Measurements from ENCODE around the gene PTPN3.

The PTPN3 gene

GRCh38 chr9:109504689-109505088 is 6.6 kb upstream of the PTPN3 start:
- DNase-seq (ENCODE audit: low read depth in 2 of 2), result no peak

DNA sequence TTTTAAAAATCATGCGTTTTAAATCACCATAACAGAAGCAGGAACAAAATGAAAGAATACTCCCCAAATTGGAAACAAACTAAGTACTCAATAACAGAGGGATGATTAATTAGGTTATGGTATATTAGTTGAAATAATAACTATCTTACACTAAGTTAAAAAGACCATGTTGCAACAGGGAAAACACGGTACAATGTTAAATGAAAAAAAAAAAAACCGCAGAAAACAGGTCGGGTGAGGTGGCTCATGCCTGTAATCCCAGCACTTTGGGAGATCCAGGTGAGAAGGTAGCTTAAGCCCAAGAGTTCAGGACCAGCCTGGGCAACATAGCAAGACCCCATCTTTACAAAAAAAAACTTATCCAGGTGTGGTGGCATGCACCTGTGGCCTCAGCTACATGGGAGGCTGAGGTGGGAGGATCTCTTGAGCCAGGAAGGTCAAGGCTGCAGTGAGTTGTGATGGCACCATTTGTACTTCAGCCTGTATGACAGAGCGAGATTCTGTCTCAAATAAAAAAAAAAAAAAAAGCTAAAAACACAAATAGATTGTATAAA is 2.4 kb upstream of the PTPN3 start:
- no peak for DNase-seq (ENCODE audit: low read depth in 2 of 2)

DNA sequence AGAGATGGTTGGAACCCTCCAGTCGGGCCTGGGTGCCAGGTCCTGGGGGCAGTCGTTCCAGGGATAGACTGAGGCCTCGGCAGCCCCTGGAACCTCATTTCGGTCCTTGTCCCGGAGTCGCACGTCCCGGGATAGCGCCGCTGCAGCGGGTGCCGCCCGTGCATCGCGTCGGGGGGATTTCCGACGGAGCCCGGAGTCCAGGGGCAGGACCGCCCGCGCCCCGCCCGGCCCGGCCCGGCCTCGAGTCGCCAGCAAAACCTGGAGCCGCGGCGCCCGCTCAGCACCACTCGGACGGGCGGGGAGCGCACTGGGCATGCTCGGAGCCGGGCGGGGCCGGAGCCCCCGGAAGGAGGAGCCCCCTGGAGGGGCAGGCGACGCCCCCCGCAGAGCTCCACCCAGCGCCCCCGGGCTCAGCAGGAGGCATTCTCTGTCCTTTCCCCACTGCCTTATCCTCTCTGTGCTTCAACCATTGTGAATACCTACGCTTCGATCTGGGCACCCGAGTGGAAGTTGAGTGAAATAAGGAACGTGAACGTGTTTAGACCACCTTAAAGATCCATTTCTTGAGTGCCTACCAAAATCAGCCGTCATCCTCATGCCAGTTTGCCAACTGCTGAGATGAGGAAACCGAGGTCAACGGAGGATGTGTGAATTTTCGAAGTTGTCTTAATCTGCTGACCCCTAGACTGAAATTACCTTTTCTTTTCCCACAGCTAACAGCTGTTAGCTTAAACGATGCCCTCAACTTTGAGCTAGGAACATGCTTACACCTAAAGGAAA is 1.7 kb upstream of the PTPN3 start:
- no peak for DNase-seq (ENCODE audit: low read depth in 2 of 2)

- DNase-seq (ENCODE audit: low read depth in 2 of 2), result no peak
These were observed 1.1 kb upstream of the PTPN3 start for GRCh38 chr9:109499093-109499630.

DNA sequence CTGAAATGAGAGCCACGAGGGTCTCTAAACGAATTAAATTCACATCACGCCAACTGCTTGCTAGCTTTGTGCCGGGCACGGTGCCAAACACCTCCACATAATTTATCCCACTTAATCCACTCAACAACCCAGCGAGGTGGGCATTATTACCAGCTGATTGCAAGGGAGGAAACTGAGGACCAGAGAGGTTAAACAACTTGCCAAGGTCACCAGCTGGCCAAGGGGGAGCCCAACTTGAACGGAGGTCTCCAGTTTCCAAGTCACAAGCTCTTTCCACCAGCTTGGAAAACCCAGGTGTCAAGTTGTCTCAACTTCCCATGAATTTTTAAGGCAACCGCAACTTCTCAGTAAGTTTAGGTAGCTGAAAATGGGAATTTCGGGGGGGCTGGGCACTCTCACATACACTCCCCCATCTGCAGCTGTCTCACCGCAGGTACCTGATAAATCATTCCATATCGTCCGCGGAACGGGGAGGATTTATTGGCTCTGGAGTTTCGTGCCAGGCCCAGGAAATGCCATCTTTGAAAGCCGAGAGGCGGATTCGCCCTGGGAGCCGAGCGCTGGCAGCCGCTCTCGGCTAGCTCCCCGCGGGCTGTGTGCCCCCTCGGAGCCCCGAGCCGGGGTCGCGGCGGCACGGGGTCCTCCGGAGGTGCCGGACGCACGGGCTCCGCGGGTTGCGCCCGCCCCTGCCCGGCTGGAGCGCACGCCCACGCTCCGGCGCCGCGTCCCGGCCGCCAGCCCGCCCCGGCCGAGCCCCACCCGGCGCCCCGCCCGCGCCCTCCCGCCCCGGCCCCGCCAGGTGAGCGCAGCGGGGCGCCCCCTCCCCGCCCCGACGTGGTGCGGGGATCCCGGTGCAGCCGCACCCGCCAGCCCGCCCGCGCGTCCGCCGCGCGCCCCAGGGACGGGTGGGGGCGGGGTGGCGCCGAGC is 617 bp downstream of the PTPN3 start:
- no peak for DNase-seq (ENCODE audit: low read depth in 2 of 2)

GRCh38 chr9:109496841-109497225 is 1.3 kb downstream of the PTPN3 start:
- no peak for DNase-seq (ENCODE audit: low read depth in 2 of 2)

DNA sequence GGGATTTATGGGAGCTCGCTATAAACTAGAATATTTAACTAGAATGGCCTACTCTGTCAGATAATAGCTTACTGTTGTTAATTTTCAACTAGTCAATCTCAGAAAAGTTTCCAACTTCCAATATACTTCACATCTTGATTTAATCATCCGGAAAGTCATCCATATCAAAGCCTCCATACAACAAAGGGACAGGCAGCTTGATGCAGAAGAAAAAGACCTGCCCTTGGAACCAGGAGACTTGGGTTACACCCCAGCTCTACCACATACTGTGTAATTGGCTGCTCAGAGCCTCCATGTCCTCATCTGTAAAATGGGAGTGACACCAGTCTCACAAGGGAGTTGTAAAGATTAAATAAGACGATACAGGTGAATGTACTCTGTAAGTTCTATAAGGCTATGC is 1.9 kb downstream of the PTPN3 start:
- DNase-seq (ENCODE audit: low read depth in 2 of 2), result no peak

DNA sequence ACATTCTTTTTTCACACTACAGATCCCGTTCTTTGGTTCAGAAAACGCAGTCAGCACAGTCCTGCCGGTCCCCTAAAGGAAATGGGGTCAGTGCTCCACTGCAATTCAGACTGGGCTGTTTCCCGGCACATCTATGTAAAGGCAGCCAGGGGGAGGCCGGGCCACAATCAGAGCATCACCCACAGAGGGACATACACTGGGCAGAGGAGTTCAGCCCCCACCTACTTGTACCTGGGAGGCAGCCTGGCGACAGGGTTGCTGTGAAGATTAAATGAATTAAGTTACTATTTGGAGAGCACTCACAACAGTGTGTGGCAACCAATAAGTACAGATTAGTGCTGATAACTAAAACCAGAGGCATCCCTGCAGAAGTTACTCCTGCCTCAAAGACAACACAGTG is 4.5 kb downstream of the PTPN3 start:
- no peak for DNase-seq (ENCODE audit: low read depth in 2 of 2)

GRCh38 chr9:109491590-109491989 is 6.5 kb downstream of the PTPN3 start:
- no peak for DNase-seq (ENCODE audit: low read depth in 2 of 2)

DNA sequence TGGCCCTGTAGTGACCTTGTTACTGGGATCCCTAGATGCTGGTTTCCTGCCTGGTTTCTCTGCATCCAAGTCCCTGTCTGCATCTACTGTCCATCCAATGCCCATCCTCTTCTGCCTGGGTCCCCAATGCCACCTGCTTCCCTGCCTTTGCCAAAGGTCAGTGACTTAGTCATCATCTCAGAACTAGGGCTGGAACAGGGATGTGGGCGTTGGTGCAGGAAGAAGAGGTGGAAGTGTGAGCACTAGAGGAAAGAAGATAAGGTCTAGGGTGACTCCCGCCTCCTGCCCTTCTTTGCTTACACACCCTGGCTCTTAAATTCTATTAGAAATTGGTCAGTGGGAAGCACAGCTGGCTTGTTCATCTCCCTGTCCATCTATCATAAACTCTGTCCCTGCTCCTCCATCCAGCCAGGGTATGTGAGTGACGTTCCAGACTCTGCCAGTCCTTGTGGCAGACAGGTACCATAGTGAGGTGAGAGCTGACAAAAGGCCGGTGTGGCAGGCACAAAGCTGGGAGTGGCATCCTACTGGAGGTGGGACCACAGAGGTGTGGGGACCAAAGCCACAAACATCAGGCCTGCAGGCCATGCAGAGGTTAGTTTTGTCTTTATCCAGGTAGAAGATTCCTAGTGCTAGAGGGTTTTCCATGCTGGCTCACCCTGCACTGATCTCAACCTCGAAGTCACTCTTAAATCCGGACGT is 9.2 kb downstream of the PTPN3 start:
- no peak for DNase-seq (ENCODE audit: low read depth in 2 of 2)

DNA sequence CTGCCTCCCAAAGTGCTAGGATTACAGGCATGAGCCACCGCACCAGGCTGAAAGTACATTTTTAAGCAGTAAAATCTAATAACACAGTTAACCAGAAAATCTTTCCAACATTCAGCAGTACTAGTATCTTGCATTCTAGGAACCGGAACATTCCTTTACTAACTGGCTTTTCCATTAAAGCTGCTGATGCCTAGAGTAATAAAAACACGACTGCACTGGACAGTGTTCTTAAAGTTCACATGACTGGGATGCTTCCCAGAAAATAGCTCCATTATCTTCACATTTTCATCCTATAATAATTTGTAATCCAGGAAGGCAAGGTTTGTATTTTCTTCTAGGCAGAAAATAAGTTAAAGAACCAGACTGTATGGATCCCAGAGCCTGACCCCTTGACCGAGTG is 9.8 kb downstream of the PTPN3 start:
- DNase-seq (ENCODE audit: low read depth in 2 of 2), result no peak

GRCh38 chr9:109487247-109487646 is 10.9 kb downstream of the PTPN3 start:
- DNase-seq (ENCODE audit: low read depth in 2 of 2), result no peak

- DNase-seq (ENCODE audit: low read depth in 2 of 2), result no peak
These were observed 14.2 kb downstream of the PTPN3 start for GRCh38 chr9:109483744-109484429.

GRCh38 chr9:109482391-109482916 is 15.7 kb downstream of the PTPN3 start:
- DNase-seq (ENCODE audit: low read depth in 2 of 2), result no peak

GRCh38 chr9:109481856-109482255 is 16.3 kb downstream of the PTPN3 start:
- no peak for DNase-seq (ENCODE audit: low read depth in 2 of 2)

DNA sequence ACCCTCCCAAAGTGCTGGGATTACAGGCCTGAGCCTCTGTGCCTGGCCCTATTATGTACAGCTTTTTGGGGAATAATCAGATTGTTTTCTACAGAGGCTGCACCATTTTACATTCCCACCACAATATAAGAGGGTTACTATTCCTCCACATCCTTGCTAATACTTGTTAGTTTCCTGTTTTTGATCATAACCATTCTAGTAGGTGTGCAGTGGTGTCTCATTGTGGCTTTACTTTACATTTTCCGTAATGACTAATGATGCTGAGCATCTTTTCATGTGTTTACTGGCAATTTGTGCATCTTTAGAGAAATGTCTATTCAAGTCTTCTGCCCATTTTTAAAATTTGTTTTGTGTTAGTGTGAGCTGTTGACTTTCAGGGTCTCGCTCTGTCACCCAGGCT is 18.3 kb downstream of the PTPN3 start:
- no peak for DNase-seq (ENCODE audit: low read depth in 2 of 2)

GRCh38 chr9:109478665-109479380 is 19.3 kb downstream of the PTPN3 start:
- DNase-seq (ENCODE audit: low read depth in 2 of 2), result no peak

- no peak for DNase-seq (ENCODE audit: low read depth in 2 of 2)
These were observed 20.0 kb downstream of the PTPN3 start for GRCh38 chr9:109478051-109478563.

- DNase-seq (ENCODE audit: low read depth in 2 of 2), result no peak
These were observed 20.7 kb downstream of the PTPN3 start for GRCh38 chr9:109477258-109478050.
